ENCODE data around the gene HRAS.
"Not testable (repeated sequence)": the region's sequence is repeated elsewhere in the genome, so short reads cannot be mapped to it uniquely, and the experiment has no call there.

HRAS gene

DNA sequence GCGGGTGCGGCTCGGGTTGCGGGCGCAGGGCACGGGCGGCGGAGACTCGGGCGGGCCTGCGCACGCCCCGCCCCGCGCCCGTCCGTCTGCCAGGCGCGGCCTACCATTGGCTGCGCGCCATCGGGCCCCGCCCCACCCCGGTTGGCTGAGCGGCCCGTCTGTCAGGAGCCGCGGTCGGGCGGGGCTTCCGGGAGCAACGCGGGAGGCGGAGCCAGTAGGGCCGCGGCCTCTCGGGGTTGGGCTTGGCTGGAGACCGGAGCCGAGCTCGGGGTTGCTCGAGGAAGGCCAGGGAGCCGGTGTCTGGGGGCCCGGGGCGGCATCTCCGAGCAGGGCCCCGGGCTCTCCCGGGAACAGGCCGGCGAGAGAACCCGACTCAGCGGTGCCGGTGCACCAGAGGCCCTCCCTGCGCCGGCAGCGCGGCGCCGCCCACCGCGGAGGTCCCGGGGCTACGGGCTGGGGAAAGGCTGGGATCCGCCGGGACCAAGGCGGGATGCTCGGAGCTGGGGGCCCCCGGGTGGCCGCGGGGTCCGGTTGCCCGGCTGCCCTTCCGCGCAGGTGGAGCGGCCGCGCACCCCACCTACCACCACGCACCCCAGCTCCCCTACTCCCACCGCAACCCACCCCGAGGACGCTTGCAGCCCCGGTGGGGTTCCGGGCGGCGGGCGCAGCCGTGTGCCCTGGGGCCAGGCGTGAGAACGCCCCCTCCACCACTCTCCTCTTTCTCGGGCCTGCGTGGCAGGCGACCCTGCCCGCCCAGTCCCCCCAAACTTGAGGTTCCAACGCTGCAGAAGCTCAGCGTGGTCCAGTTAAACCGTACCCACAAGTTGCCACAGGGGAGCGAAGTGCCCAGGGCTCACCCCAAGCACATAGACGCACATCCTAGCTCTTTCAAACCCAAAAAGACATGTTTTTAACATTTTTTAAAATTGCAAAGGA lies at the start of gene HRAS:
Gene HRAS, minus strand, starts transcription at position 58 of the 936 bp plus-strand sequence.
- in situ Hi-C loops (cut with HindIII; ENCODE audit: low sequenced_read_pairs): no loop called here

DNA sequence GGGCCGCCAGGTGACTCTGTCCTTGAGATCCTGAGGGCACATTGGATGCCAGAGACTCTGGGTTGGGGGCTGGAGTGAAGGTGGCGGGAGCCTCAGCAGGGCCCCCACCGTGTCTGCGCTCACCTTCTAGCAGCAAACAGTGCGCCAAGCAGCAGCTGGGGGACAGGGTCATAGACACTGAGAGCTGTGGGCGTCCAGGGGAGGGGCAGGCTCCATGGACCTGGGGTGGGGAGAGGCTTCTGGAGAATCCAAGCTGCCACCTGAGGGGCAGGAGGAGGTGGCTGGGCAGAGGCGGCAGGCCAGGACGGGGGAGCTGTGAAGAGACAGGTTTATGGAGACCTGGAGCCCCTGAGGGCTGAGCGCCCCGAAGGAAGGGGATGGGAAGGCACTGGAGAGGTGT lies 48.9 kb upstream of the HRAS start:
- in situ Hi-C loops (cut with HindIII; ENCODE audit: low sequenced_read_pairs): no loop called here

DNA sequence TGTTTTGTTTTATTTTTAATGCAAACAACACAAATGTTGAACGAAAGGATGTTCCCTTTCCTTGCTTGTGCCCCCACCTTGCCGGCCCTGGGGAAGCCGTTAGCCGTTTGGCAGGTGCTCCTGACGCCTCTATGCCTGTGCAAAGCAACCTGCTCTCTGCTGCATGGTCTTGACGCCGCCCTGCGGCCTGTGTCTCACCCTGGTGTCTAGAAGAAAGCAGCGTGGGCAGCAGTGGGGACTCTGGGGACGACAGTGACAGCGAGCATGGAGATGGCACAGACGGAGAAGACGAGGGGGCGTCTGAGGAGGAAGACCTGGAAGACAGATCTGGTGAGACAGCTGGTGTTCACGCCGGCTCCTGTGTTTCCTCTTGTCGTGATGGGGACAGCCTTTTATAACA lies 46.4 kb upstream of the HRAS start:
- in situ Hi-C loops (cut with HindIII; ENCODE audit: low sequenced_read_pairs): no loop called here

DNA sequence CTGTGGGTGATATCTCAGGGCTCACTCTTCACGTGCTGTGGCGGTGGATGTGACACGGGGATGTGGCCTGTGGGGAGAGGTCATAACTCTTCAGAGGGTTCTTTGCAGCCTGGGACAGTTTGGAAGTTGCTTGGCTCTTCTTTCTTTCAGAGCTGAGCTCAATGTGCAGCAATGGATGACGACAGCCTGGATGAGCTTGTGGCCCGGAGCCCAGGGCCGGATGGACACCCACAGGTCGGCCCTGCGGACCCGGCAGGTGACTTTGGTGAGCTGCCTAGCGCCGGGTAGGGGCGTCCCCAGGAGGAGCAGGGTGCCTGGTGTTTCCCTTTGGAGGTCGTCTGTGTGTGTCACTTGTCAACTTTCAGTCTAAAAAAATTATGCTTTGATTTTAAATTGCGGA lies 46.0 kb upstream of the HRAS start:
- in situ Hi-C loops (cut with HindIII; ENCODE audit: low sequenced_read_pairs): no loop called here

DNA sequence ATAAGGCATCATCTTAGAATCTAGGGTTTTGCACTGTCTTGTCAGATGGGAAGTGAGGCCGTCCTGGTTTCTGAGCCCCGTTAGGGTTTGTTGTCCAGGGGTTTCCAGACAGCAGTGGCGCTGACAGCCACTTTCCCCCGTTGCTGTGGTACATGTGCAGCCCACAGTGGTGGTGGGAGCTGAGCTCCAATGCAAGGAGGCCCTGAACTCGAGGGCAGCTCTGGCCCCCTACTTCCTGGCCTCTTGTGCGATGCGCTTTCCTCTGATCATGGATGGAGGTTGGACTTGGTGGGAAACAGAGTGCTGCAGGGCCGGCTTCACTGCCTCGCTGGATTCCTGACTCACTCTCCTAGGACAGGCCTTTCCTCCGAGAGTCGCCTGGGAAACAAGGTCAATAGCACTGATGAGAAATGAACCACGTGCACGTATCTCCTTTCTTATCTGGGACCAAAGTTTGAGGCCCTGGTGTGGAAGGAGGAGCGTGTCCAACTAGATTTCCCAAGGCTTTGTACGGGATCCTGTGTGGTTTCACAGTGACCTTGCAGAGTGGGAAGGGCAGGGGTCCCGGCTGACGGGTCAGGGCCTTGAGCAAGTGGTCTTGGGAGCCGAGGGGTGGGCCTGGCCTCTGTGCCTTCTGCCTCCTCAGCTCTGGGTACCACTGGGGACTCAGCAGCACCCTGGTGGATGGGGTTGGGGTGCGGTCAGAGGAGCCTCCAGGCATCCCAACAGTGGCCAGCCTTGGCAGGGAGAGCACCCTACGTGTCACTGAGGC lies 44.6 kb upstream of the HRAS start:
- in situ Hi-C loops (cut with HindIII; ENCODE audit: low sequenced_read_pairs): no loop called here

DNA sequence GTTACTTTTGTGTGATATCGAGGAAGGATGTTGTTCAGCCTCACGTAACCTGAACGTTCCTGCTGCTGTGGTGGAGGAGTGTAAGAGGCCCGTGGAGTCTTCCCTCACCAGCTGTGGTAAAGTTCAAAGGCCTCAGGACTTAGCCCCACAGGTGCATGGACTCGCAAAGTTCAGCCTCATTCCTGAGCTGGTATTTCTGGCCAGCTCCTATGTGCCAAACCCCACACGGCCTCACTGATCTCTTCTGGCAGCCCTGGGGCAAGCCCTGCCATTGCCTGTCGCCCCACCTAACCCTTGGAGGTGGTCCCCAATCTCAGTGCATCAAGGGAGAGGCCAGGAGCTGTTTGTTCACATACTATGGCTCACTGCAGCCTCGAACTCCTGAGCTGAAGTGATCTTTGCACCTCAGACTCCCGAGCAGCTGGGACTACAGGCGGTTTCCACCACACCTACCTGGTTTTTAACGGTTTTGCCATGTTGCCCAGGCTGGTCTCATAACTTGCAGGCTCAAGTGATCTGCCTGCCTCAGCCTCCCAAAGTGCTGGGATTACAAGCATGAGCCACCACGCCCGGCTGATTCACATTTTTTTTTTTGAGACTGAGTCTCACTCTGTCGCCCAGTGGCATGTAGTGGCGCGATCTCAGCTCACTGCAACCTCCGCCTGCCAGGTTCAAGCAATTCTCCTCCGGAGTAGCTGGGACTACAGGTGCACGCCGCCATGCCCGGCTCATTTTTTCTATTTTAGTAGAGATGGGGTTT lies 43.1 kb upstream of the HRAS start:
- in situ Hi-C loops (cut with HindIII; ENCODE audit: low sequenced_read_pairs): no loop called here

DNA sequence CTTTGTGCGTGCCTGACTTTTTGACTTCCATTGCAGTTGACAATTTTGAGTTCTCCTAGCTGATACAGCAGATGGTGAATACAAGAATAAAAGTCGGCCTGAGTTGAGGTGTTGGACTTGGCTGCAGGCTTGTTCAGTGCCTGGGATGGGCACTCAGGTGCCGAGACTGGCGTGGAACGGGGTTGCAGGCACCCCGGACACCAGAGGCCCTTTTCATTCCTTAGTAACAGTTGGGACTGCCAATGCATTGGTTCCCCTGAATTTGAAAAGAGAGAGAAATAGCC lies 42.2 kb upstream of the HRAS start:
- in situ Hi-C loops (cut with HindIII; ENCODE audit: low sequenced_read_pairs): no loop called here

DNA sequence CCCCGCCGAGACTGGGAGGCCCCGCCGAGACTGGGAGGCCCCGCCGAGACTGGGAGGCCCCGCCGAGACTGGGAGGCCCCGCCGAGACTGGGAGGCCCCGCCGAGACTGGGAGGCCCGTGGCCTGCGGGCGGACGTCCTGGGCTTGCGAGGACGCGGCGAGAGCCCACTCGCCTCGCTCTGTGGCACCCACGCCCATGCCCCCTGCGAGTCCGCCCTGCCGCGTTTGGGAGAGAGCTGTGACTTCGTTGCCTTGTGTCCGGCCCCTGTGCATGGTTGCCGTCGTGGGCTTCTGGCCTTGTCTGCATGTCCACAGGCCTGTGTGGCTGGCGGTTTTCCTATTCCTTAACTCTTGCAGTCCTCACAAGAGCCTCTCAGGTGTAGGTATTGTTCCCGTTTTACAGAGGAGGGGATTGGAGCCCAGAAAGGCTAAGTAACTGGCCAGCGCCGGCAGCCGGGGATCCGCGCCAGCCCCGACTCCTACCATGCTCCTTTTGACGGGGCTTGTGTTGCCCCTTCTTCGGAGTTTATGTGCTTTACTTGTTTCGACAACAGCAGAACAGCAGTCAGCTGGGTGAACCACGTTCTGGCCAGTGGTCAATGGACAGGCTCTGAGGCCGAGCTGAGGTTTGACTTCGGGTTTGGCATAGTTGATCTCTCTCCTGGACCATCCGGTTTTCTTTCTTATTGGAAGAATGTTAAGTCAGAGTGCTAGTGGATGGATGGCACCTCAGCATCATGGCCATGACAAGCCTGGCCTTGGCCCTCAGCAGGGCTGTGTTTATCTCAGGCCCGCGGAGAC lies 41.6 kb upstream of the HRAS start:
- in situ Hi-C loops (cut with HindIII; ENCODE audit: low sequenced_read_pairs): no loop called here

DNA sequence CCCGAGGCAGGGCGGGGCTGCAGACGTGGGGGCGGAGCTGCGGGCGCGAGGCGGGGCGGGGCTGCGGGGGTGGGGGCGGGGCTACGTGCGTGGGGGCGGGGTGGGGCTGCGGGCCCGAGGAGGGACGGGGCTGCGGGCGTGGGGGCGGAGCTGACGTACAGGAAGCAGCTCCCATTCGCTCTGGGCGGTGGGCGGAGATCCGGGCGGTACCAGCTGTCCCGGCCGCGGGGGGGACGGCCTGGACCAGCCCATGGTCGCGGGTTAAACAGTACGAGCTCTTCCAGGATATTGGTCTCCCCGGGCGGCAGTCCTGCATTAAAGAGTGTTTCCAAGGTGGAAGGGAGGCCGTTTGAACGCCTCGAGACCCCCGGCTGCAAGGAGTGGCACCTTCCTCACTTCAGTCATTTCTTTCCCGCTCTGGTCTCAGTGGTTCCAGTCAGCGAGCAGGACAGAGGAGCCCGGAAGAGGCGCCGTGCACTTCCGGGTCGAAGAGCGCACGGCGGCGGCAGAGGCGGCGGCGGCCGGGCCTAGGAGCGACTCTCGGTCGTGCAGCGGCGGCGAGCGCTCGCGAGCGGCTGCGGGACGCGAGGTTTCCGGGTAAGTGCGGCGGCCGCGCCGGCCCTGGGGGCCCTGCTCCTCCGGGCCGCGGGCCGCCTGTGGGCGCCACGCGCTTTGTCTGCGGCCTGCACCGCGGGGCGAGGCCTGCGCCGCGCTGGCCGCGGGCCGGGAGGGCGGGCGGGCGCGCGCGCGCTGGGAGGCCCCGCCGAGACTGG lies 40.8 kb upstream of the HRAS start, which contains the start of gene PHRF1:
Gene PHRF1, plus strand, starts transcription at position 475 of the 773 bp plus-strand sequence. CDS start 5,043 bp downstream, outside the sequence.
- in situ Hi-C loops (cut with HindIII; ENCODE audit: low sequenced_read_pairs): no loop called here

DNA sequence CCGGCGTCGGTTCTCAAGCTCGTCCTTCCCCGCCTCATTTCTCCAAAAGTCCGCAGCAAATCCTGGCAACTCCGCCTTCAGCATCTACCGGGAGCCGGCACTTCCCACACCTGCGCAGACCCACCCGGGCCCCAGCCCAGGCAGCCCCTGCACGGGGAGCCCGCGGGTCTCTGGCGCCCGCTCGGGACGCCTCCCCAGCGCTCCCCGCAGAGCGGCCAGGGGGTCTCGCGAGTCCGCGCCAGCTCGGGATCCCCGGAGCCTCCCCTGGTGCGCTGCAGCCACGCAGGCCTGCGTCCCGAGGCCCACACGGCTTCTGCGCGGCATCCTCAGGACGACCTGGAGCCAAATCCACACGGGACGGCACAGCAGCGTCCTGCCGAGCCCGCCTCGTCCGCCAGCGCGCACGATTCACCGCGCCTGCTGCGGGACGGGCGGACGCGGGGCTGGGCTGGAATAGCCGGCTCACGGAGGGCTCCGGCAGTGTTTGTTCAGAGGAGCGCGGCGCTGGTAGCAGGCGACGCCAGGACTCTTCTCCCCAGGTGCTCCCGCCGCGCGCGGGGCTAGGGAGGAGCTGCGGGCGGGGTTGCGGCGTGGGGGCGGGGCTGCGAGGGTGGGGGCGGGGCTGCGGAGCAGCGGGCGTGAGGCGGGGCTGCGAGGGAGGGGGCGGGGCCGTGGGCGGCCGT lies 40.1 kb upstream of the HRAS start:
- in situ Hi-C loops (cut with HindIII; ENCODE audit: low sequenced_read_pairs): no loop called here

DNA sequence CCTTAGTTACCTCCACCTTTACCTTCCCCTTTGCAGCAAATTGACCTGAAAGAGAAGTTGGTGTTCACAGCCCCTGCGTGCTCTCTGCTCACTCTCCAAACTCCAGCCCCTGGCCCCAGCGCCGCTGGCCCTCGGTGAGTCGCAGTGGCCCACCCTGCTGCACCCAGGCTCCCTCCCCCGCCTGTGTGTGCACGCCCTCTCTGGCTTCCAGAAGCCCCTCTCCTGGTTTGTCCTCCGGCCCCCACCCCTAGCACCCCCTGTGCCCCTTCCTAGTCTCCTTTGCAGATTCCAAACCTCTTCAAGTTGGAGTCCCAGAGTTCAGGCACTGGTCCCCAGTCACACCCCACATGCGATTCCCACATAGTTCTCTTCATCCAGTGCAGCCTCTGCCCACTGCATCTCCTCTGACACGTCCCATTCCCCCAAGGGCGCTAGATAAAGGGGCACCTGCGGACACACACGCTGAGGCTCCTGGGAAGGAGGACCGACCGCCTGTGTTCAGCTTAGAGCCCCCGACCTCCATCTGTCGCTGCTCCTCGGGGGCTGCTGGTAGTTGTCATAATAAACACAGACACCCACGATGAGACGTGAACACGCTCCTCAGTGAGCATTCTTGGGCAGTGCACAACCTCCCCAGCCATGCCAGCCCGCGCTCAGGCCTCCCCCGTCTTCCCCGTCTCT lies 39.4 kb upstream of the HRAS start:
- in situ Hi-C loops (cut with HindIII; ENCODE audit: low sequenced_read_pairs): no loop called here

DNA sequence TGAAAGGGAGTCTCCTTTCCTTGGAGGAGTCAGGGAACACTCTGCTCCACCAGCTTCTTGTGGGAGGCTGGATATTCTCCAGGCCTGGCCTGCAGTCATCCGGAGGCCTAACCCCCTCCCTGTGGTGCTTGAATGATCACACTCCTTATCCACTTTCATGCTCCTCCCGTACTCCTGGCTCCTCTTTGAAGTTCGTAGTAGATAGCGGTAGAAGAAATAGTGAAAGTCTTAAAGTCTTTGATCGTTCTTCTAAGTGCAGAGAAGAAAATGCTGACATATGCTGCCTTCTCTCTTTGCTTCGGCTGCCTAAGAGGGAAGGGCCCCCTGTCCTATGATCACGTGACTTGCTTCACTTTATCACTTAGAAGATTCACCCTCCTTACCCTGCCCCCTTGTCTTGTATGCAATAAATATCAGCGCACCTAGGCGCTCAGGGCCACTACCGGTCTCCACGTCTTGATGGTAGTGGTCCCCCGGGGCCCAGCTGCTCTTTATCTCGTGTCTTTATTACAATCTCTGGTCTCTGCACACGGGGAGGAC lies 38.7 kb upstream of the HRAS start:
- in situ Hi-C loops (cut with HindIII; ENCODE audit: low sequenced_read_pairs): not testable (repeated sequence)

DNA sequence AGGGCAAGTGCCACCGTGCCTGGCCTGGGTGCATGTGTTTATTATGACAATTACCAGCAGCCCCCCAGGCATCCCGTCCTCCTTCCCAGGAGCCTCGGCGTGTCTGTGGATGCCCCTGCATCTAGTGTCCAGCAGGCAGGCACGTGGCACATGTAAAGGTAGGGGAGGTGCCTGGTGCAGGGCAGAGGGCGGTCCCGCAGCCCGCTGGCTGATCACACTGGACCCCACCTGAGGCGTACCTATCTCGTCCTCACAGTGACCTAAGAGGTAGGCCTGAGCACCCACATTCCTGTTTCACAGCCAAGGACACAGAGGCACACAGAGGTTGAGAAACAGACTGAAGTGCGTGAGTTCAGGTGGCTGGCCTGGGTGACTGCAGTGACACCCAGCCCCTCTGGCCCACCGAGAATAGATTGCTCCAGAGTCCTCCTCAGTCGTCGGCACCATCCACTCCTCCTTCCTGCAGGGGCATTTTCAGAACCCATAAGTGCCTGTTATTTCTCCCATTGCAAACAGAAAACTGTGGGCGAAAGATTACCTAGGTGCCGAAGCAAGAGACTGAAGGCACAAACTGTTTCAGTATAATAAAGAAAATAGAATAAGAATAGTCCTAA lies 37.9 kb upstream of the HRAS start:
- in situ Hi-C loops (cut with HindIII; ENCODE audit: low sequenced_read_pairs): no loop called here

DNA sequence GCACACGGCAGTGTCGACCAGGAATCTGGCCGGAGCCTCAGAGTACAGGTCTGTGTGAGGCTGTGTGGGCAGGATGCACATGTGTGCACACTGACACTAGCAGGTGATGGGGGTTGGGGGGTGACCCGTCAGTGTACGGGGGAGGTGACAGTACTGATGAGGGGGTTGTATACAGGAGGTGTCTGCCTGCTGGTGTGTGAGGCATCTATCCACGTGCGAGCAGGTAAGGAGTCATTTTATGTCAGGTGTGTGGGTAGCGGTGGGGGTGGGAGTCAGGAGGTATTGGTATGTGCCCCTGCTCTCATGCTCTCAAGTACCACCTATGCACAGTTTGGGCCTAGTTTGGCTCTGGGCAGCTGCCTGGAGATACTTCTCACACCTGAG lies 36.4 kb upstream of the HRAS start:
- in situ Hi-C loops (cut with HindIII; ENCODE audit: low sequenced_read_pairs): no loop called here

DNA sequence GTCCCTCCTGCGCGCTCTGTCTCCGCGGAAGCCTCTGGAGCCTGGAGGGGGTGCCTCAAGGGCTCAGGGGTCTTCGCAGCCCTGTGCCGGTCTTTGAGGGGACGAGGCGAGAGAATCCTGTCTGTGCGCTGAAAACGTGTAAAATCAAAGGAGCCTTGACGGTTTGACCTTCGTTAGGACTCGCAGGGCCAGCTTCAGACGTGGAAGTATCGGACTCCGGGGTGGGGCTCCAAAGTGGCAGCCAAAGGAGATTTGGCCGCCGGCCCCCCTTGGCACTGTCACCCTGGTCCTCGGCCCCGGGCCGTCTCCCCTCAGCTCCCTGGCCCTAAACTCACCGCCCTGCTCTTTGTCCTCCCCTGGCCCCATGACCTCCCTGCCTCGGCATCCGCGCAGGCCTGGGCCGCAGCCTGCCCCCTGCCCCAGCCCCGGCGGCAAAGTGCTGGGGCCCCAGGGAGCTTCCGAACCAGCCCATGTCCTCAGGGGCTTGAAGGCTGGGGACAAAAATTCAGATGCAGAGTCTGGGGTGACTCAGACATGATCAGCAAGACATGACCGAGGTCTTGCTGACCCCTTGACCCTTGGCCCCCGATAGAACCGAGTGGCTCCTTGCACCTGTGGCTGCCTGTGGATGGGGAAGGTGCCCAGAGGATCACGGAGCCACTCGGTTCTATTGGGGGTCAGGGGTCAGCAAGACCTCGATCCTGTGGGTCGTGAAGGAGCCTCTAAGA lies 33.9 kb upstream of the HRAS start:
- in situ Hi-C loops (cut with HindIII; ENCODE audit: low sequenced_read_pairs): no loop called here

DNA sequence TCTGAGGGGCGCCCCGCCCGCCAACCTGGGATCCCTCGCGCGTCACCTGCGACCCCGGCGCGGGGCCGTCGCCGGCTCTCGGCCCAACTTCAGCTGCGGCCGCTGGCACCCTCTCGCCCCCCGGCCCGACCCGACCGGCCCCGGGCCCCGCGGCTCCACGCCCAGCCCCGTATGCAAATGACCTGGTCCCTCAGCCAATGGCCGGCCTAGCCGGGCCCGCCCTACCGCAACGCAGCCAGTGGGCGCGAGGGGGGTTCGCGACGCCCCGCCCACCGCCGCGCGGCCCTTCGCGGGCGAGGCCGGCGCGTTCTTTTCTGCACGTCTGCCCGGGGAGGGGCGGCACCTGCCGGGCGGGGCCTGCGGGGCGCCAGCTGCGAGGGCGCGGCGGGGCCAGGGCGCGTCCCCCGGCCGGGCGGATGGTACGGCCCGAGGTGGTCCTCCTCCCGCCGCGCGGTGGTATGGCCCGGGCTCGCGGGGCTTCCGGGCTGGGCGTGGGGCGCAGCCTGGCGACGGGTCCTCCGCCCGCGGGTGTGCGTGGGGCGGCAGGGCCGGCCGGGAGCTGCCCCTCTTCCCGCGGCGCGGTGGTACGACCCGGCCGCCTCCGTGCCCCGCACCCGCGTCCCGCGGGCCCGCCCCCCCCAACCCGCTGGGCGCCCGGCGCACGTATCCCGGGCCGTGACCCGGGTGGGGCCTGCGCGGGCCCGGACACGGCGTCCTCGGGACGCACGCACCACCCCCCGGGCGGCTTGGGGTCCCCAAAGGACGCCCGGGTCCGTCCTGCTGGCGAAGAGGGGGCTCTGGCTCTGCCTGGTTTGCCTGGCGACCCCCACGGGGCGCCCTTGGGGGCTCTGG lies 33.2 kb upstream of the HRAS start:
- in situ Hi-C loops (cut with HindIII; ENCODE audit: low sequenced_read_pairs): no loop called here
